Measurements from ENCODE around the gene COMMD1. TPM values are rescaled to one million over a fixed set of nuclear protein-coding genes. Genes with fewer than 3 reads are reported as not detected.
"Not testable (repeated sequence)": the region's sequence is repeated elsewhere in the genome, so short reads cannot be mapped to it uniquely, and the experiment has no call there.

Gene COMMD1
- total and polyA plus RNA-seq, 3 experiments from 2014 or later = 36.4 to 54.6 (median 41.2) TPM

DNA sequence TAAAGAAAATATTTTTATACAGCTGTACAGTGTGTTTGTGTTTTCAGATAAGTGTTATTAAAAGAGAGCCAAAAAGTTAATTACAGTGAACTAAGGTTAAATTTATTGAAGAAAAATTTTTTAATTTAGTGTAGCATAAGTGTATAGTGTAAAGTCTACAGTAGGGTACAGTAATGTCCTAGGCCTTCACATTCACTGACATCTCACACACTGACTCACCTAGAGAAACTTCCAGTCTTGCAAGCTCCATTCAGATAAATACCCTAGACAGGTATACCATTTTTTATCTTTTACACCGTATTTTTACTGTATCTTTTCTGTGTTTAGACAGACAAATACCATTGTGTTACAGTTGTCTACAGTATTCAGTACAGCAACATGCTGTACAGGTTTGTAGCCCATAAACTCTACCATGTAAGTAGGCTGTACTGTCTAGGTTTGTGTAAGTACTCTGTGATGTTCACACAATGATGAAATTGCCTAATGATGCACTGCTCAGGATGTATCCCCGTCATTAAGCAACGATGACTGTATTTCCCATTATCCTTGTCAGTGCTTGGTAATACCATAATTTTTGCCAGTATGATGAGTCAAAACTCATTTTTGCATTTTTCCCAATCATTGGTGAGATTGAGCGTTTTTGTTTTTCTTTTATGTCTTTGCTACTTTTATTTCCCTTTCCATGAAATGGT, 242.3 kb downstream of the COMMD1 start:
- ChIA-PET POLR2A (no interaction called here), CTCF (interaction anchor here (1.9 kb wide), 1 partner anchor 16 kb away, joined by 5 read pairs; no protein-coding TSS in a partner anchor)
- Mint-ChIP-seq H3K4me3 (no peak overlapping the region), H3K36me3 (peaks cover 0 to 8% (median 7%) of the 10 kb centered on the region in 3 donors), H3K9me3 (no peaks in the 10 kb centered on the region), H3K27me3 (no peaks in the 10 kb centered on the region), H3K4me1 (peaks cover 6% of the 10 kb centered on the region in 3 donors), H3K27ac (no peak overlapping the region)
- no peak for DNase-seq
- no peaks in the 10 kb centered on the region for H3K9me3 ChIP-seq (ENCODE audit: low read length)
- H3K4me1 ChIP-seq (ENCODE audit: insufficient read depth, low read length) = no peaks in the 10 kb centered on the region
- H3K27me3 ChIP-seq (ENCODE audit: insufficient read depth, low read length, poor library complexity, severe bottlenecking) = no peaks in the 10 kb centered on the region
- H3K36me3 ChIP-seq (ENCODE audit: insufficient read depth, low read length) = no peaks in the 10 kb centered on the region
- no peak overlapping the region for H3K27ac ChIP-seq (ENCODE audit: low read depth, low read length)
- no peak overlapping the region for H3K4me3 ChIP-seq (ENCODE audit: low read length)

DNA sequence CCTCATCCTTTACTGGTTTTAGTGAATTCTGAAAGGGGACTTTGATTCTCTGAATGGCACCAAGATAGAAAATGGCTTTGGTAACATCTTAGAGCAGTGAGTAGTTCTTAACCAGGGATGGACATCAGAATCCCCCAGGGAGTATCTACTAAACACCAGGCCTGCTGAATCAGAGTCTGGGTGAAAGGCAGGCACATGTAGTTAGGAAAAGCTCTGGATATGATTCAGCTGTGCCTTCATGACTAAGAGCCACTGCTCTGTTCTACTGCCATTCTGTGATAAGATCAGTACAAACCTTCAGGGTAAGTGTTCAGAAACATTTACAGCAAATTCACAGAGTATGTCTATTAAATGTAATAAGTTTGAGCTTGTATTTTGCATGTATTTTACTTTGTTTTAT, 244.2 kb downstream of the COMMD1 start:
- no peak overlapping the region for H3K4me3 ChIP-seq (ENCODE audit: low read length)
- no peaks in the 10 kb centered on the region for H3K27me3 Mint-ChIP-seq
- H3K36me3 Mint-ChIP-seq = peaks cover 0 to 17% (median 8%) of the 10 kb centered on the region in 3 donors
- H3K4me1 ChIP-seq (ENCODE audit: insufficient read depth, low read length) = no peaks in the 10 kb centered on the region
- H3K4me3 Mint-ChIP-seq = no peak overlapping the region
- H3K9me3 ChIP-seq (ENCODE audit: low read length) = no peaks in the 10 kb centered on the region
- H3K27me3 ChIP-seq (ENCODE audit: insufficient read depth, low read length, poor library complexity, severe bottlenecking) = no peaks in the 10 kb centered on the region
- ChIA-PET POLR2A (no interaction called here), CTCF (no interaction called here)
- H3K27ac ChIP-seq (ENCODE audit: low read depth, low read length) = no peak overlapping the region
- no peak for DNase-seq
- peaks cover 0 to 3% (median 0%) of the 10 kb centered on the region in 5 donors for H3K9me3 Mint-ChIP-seq
- peaks cover 6% of the 10 kb centered on the region in 3 donors for H3K4me1 Mint-ChIP-seq
- H3K27ac Mint-ChIP-seq = no peak overlapping the region
- no peaks in the 10 kb centered on the region for H3K36me3 ChIP-seq (ENCODE audit: insufficient read depth, low read length)

DNA sequence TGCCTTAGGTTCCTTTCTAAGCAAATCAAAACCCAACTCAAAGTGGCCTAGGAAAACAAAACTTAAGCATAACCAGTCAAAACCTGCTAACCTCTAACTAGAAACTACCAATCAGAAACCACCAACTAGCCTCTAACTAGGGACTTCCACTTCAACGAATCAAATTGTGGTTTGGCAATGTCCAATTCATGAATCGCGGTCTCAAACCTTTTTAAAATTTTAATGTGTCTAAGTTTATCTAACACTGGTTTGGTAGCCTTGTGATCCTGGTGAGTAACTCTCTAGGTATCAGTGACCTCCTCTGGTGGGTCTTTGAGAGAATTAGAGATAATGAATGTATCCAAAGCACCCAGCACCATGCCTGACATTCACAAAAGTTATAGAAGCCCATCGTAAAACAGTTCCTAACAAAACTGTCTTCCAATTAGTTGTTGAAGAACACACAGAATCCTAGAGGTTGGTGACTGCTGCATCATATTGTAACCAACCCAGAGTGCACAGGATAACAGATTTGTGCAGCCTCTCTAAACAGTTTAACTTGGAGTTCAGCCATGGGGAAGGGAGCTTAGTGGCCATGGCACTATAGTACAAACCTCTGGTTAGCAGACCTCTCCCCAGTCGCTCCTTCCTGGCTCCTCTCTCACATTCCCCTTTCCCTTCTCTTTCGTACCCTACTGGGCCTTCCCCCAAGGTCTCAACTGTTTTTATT, 245.3 kb downstream of the COMMD1 start:
- Histone ChIP-seq H3K4me1 (ENCODE audit: insufficient read depth, low read length) (no peaks in the 10 kb centered on the region), H3K9me3 (ENCODE audit: low read length) (no peaks in the 10 kb centered on the region), H3K27me3 (ENCODE audit: insufficient read depth, low read length, poor library complexity, severe bottlenecking) (no peaks in the 10 kb centered on the region), H3K4me3 (ENCODE audit: low read length) (no peak overlapping the region), H3K27ac (ENCODE audit: low read depth, low read length) (no peak overlapping the region), H3K36me3 (ENCODE audit: insufficient read depth, low read length) (no peaks in the 10 kb centered on the region)
- POLR2A ChIA-PET = no interaction called here
- peaks cover 3 to 6% (median 6%) of the 10 kb centered on the region in 3 donors for H3K4me1 Mint-ChIP-seq
- H3K4me3 Mint-ChIP-seq = no peak overlapping the region
- no peak for DNase-seq
- H3K27ac Mint-ChIP-seq = no peak overlapping the region
- H3K27me3 Mint-ChIP-seq = no peaks in the 10 kb centered on the region
- H3K9me3 Mint-ChIP-seq = peaks cover 0 to 7% (median 6%) of the 10 kb centered on the region in 5 donors
- H3K36me3 Mint-ChIP-seq = peaks cover 0 to 24% (median 10%) of the 10 kb centered on the region in 3 donors
- CTCF ChIA-PET = no interaction called here

DNA sequence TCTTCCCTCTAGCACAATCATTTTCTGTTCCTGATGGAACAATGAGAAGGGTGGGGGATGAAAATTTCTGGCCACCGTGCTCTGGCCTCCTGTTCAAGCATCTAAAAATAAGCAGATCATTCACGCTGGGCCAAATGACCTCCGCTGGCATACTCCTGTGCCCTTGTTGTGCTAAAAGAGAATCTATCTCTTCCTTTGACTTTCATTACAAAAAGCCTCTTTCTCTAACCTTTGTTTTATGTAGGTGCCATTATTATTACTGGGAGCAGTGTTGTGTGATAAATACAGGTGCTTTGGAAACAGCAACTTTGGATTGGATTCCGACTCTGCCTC, 245.8 kb downstream of the COMMD1 start:
- no peak for DNase-seq
- H3K36me3 Mint-ChIP-seq = peaks cover 0 to 25% (median 10%) of the 10 kb centered on the region in 3 donors
- Histone ChIP-seq H3K36me3 (ENCODE audit: insufficient read depth, low read length) (no peaks in the 10 kb centered on the region), H3K4me1 (ENCODE audit: insufficient read depth, low read length) (no peaks in the 10 kb centered on the region), H3K27ac (ENCODE audit: low read depth, low read length) (no peak overlapping the region), H3K9me3 (ENCODE audit: low read length) (no peaks in the 10 kb centered on the region), H3K4me3 (ENCODE audit: low read length) (no peak overlapping the region), H3K27me3 (ENCODE audit: insufficient read depth, low read length, poor library complexity, severe bottlenecking) (no peaks in the 10 kb centered on the region)
- H3K27ac Mint-ChIP-seq = no peak overlapping the region
- ChIA-PET CTCF (no interaction called here), POLR2A (no interaction called here)
- H3K4me1 Mint-ChIP-seq = peaks cover 3 to 6% (median 6%) of the 10 kb centered on the region in 3 donors
- H3K4me3 Mint-ChIP-seq = no peak overlapping the region
- peaks cover 0 to 7% (median 6%) of the 10 kb centered on the region in 5 donors for H3K9me3 Mint-ChIP-seq
- no peaks in the 10 kb centered on the region for H3K27me3 Mint-ChIP-seq

DNA sequence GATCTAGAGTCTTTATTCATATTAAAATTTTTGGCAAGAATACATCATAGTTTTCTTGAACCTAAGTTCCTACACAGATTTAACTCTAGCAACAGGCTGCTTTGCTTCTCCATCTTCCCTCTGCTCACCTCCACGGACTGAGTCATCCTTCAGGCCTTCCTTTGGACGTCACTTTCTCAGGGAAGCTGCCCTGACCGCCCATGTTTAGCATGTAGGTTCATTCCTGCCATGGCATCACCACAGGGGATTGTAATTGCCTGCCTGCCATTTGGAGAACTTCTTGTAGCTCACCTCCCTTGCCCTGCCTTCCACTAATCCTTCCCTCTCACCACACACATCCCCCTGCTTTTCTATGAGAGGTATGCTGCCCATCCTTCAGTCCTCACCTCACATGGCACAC, 246.5 kb downstream of the COMMD1 start:
- Mint-ChIP-seq H3K27me3 (no peaks in the 10 kb centered on the region), H3K4me1 (peaks cover 0 to under 1% (median 0%) of the 10 kb centered on the region in 3 donors), H3K9me3 (peaks cover 0 to 7% (median 6%) of the 10 kb centered on the region in 5 donors), H3K4me3 (no peak overlapping the region), H3K27ac (no peak overlapping the region), H3K36me3 (peaks cover 0 to 30% (median 10%) of the 10 kb centered on the region in 3 donors)
- H3K4me3 ChIP-seq (ENCODE audit: low read length) = no peak overlapping the region
- no peaks in the 10 kb centered on the region for H3K9me3 ChIP-seq (ENCODE audit: low read length)
- no peaks in the 10 kb centered on the region for H3K4me1 ChIP-seq (ENCODE audit: insufficient read depth, low read length)
- CTCF ChIA-PET = no interaction called here
- no peak overlapping the region for H3K27ac ChIP-seq (ENCODE audit: low read depth, low read length)
- POLR2A ChIA-PET = no interaction called here
- DNase-seq = no peak
- no peaks in the 10 kb centered on the region for H3K27me3 ChIP-seq (ENCODE audit: insufficient read depth, low read length, poor library complexity, severe bottlenecking)
- H3K36me3 ChIP-seq (ENCODE audit: insufficient read depth, low read length) = no peaks in the 10 kb centered on the region

DNA sequence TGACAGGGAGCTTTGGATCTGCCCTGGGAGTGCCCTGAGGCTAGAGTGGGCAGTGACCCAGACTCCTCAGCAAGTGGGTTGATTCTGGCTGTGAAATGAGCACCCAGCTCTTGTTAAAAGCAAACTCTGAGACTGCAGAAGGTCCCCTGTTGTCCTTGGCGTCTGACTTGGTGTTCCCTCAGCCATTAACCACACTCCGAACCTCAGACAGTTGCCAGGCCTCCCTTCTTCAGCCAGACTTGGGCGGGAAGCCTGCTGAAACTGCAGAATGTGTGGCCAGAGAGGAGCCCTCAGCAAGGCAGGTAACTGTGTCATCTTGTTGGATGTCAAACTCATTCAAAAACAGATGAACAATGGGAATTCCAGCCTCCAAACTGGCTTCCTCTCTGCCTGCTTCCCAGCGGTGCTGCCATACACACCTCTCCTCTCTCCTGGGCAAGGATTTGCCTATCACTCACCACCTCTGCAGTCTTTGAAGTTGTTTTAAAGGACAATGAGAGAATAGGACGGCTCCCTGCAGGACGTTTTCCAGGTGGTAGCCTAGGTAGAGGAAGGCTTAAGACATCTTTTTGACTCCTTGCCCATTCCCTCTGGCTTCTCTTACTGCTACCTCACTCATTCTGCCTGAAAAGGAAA, 251.5 kb downstream of the COMMD1 start:
- Histone ChIP-seq H3K9me3 (ENCODE audit: low read length) (no peaks in the 10 kb centered on the region), H3K27me3 (ENCODE audit: insufficient read depth, low read length, poor library complexity, severe bottlenecking) (no peaks in the 10 kb centered on the region), H3K4me1 (ENCODE audit: insufficient read depth, low read length) (no peaks in the 10 kb centered on the region), H3K27ac (ENCODE audit: low read depth, low read length) (no peak overlapping the region), H3K36me3 (ENCODE audit: insufficient read depth, low read length) (no peaks in the 10 kb centered on the region), H3K4me3 (ENCODE audit: low read length) (no peak overlapping the region)
- Mint-ChIP-seq H3K27ac (peak overlapping the region in 2 of 8 donors; percentile 34 to 51), H3K4me1 (no peaks in the 10 kb centered on the region), H3K4me3 (no peak overlapping the region), H3K36me3 (peaks cover 0 to 30% (median 2%) of the 10 kb centered on the region in 3 donors), H3K9me3 (peaks cover 0 to 7% (median 6%) of the 10 kb centered on the region in 5 donors), H3K27me3 (no peaks in the 10 kb centered on the region)
- ChIA-PET CTCF (no interaction called here), POLR2A (no interaction called here)
- DNase-seq = no peak

DNA sequence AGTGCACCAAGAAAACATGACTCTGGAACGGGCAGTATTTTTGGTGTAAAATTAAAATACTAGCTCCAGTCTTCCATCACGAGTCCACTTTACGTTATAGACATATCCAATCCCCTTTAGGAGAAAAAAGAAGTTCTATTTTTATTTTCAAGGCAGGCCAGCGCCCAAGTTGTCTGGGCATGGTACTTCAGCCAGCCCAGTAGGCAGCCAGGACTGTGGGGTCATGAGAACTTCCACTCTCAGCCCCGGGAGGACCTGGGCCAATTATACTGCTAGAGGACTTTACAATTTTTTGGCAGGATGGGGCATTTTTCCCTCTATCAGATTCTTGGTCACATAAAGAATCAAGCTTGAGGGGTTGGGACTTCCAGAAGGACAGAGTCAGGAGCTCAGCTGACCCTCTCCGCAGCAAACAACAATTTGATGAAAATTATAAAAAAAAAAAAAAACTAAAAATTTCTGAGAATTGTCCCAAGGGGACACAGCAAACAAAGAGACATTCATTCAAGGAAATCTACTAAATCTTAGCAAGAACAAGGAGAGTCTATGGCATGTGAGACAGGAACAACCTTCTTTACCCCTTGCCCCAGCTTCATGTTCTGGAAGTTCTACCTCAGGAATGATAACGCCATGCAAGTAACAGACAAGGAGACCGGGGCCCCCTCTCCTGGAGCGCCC, 253.1 kb downstream of the COMMD1 start:
- H3K27me3 ChIP-seq (ENCODE audit: insufficient read depth, low read length, poor library complexity, severe bottlenecking) = no peaks in the 10 kb centered on the region
- Mint-ChIP-seq H3K9me3 (peaks cover 0 to 7% (median 4%) of the 10 kb centered on the region in 5 donors), H3K27ac (peak overlapping the region in 1 of 8 donors; percentile 43), H3K36me3 (peaks cover 0 to 21% (median 2%) of the 10 kb centered on the region in 3 donors), H3K4me3 (no peak overlapping the region), H3K27me3 (no peaks in the 10 kb centered on the region), H3K4me1 (no peaks in the 10 kb centered on the region)
- no peaks in the 10 kb centered on the region for H3K9me3 ChIP-seq (ENCODE audit: low read length)
- ChIA-PET POLR2A (no interaction called here), CTCF (no interaction called here)
- no peak overlapping the region for H3K4me3 ChIP-seq (ENCODE audit: low read length)
- no peaks in the 10 kb centered on the region for H3K4me1 ChIP-seq (ENCODE audit: insufficient read depth, low read length)
- no peak overlapping the region for H3K27ac ChIP-seq (ENCODE audit: low read depth, low read length)
- DNase-seq = no peak
- no peaks in the 10 kb centered on the region for H3K36me3 ChIP-seq (ENCODE audit: insufficient read depth, low read length)

DNA sequence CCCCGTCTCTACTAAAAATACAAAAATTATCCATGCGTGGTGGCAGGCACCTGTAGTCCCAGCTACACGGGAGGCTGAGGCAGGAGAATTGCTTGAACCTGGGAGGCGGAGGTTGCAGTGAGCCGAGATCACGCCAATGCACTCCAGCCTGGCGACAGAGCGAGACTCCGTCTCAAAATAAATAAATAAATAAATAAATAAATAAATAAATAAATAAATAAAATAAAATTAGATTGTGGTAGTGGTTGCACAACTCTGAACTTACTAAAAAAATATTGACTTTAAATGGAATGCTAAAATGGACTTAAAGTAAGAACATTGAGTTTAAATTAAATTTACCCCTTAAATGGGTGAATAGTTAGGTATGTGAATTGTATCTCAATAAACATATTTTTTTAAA, 255.2 kb downstream of the COMMD1 start:
- H3K27me3 Mint-ChIP-seq; H3K4me1 Mint-ChIP-seq; H3K4me3 ChIP-seq (ENCODE audit: low read length); H3K9me3 Mint-ChIP-seq; H3K4me3 Mint-ChIP-seq; H3K27me3 ChIP-seq (ENCODE audit: insufficient read depth, low read length, poor library complexity, severe bottlenecking); CTCF ChIA-PET; H3K27ac ChIP-seq (ENCODE audit: low read depth, low read length); H3K9me3 ChIP-seq (ENCODE audit: low read length); H3K36me3 Mint-ChIP-seq; H3K36me3 ChIP-seq (ENCODE audit: insufficient read depth, low read length); H3K4me1 ChIP-seq (ENCODE audit: insufficient read depth, low read length); DNase-seq; POLR2A ChIA-PET; H3K27ac Mint-ChIP-seq: not testable (repeated sequence)
